ENCODE data around the gene KCTD16. TPM values are rescaled to one million over a fixed set of nuclear protein-coding genes. Genes with fewer than 3 reads are reported as not detected.

The KCTD16 gene
- total RNA-seq, 4 donors from 2014 or later = 0.03 TPM; not detected in 3

DNA sequence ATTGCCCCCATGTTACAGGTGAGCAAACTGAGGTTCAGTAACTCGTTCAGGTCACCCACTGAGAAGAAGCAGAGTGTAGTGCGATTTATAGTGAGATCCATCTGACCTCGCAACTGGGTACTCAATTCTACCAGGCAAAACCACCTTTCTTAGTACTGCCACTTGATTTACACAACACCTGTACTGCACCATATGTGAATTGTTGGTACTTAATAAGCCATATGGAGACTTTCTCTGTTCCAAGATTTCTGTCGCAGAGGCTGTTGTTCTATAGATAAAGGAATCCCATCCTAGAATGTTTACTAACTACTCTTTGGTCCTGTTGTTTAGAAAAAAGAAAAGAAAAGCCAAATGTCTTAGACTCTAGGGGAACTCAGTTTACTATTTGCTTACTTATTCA, 287.5 kb downstream of the KCTD16 start:
- TF ChIP-seq POLR2A (IDR thresholded peaks at IDR 0.05) = no peak
- TF ChIP-seq POLR2AphosphoS5 (IDR thresholded peaks at IDR 0.05) = no peak
- no peak for TF ChIP-seq EP300 (IDR thresholded peaks at IDR 0.05)
- TF ChIP-seq, protein P1, sequence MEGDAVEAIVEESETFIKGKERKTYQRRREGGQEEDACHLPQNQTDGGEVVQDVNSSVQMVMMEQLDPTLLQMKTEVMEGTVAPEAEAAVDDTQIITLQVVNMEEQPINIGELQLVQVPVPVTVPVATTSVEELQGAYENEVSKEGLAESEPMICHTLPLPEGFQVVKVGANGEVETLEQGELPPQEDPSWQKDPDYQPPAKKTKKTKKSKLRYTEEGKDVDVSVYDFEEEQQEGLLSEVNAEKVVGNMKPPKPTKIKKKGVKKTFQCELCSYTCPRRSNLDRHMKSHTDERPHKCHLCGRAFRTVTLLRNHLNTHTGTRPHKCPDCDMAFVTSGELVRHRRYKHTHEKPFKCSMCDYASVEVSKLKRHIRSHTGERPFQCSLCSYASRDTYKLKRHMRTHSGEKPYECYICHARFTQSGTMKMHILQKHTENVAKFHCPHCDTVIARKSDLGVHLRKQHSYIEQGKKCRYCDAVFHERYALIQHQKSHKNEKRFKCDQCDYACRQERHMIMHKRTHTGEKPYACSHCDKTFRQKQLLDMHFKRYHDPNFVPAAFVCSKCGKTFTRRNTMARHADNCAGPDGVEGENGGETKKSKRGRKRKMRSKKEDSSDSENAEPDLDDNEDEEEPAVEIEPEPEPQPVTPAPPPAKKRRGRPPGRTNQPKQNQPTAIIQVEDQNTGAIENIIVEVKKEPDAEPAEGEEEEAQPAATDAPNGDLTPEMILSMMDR (IDR thresholded peaks at IDR 0.05) = no peak
- H3K4me3 ChIP-seq = no peak overlapping the region

DNA sequence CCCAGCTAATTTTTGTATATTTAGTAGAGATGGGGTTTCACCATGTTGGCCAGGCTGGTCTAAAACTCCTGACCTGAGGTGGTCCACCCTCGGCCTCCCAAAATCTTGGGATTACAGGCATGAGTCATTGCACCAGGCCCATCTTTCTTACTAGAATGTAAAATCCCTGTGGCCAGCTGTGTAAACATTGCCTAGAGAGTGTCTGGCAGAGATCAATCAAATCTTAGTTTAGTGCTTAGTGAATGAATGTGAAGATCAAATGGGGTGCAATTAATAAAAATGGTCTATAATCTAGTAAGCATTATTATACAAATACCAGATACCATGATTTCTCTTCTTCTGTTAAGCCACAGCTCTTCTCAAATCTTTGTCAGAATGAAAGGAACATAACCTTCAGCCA, 289.9 kb downstream of the KCTD16 start:
- no peak overlapping the region for H3K4me3 ChIP-seq
- TF ChIP-seq EP300 (IDR thresholded peaks at IDR 0.05) (no peak), POLR2AphosphoS5 (IDR thresholded peaks at IDR 0.05) (no peak), POLR2A (IDR thresholded peaks at IDR 0.05) (no peak)
- TF ChIP-seq, protein P1 (IDR thresholded peaks at IDR 0.05) = no peak
- H3K9me3 ChIP-seq = no peaks in the 10 kb centered on the region
- H3K27ac ChIP-seq = no peak overlapping the region
- no peaks in the 10 kb centered on the region for H3K27me3 ChIP-seq
- H3K4me1 ChIP-seq = no peaks in the 10 kb centered on the region
- DNase-seq (ENCODE audit: low spot score in 2 of 2) = no peak
- no peaks in the 10 kb centered on the region for H3K36me3 ChIP-seq
- WGBS = 69% methylated on average over 1 of the region's 1 CpG

More for the DNA sequence above, 287.5 kb downstream of the KCTD16 start:
- Histone ChIP-seq H3K4me1 (no peaks in the 10 kb centered on the region), H3K9me3 (no peaks in the 10 kb centered on the region), H3K36me3 (no peaks in the 10 kb centered on the region), H3K27ac (no peak overlapping the region), H3K27me3 (no peaks in the 10 kb centered on the region)
- WGBS = 83% methylated on average over 4 of the region's 4 CpGs
- DNase-seq (ENCODE audit: low spot score in 2 of 2) = no peak

DNA sequence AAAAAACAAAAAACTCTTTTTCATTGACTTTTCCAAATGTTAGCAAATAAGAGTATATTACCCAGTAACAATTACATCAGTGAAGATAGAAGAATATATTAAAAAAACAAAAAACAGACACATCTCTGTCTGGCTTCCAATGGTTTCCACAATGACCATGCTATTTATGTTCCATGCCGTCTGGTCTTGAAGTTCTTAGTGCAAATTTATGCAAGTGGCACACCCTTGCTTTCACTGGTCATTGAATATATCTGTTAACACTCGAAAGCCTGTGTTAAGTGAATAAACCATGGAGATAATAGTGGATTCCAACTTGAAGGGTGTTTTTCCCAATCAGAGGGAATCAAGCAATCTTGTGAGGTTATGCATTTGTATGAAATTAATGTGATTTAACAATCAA, 291.9 kb downstream of the KCTD16 start:
- Histone ChIP-seq H3K9me3 (no peaks in the 10 kb centered on the region), H3K4me1 (no peaks in the 10 kb centered on the region), H3K4me3 (no peak overlapping the region), H3K27ac (no peak overlapping the region), H3K27me3 (no peaks in the 10 kb centered on the region), H3K36me3 (no peaks in the 10 kb centered on the region)
- TF ChIP-seq, protein P1 (IDR thresholded peaks at IDR 0.05) = no peak
- no peak for DNase-seq (ENCODE audit: low spot score in 2 of 2)
- WGBS = 67% methylated on average over 2 of the region's 2 CpGs

- no peaks in the 10 kb centered on the region for H3K36me3 ChIP-seq
- TF ChIP-seq EP300 (IDR thresholded peaks at IDR 0.05) (no peak), POLR2AphosphoS5 (IDR thresholded peaks at IDR 0.05) (no peak), POLR2A (IDR thresholded peaks at IDR 0.05) (no peak)
- TF ChIP-seq, protein P1 (IDR thresholded peaks at IDR 0.05) = no peak
- WGBS = 81% methylated on average over 3 of the region's 3 CpGs
Measured at GRCh38 chr5:144463481-144464223, 293.0 kb downstream of the KCTD16 start.

GRCh38 chr5:144464306-144464705, 293.6 kb downstream of the KCTD16 start:
- no peak for DNase-seq (ENCODE audit: low spot score in 2 of 2)
- 79% methylated on average over 1 of the region's 1 CpG for WGBS

More at GRCh38 chr5:144463481-144464223, 293.0 kb downstream of the KCTD16 start:
- Histone ChIP-seq H3K4me1 (no peaks in the 10 kb centered on the region), H3K27me3 (no peaks in the 10 kb centered on the region), H3K4me3 (no peak overlapping the region), H3K9me3 (no peaks in the 10 kb centered on the region), H3K27ac (no peak overlapping the region)
- DNase-seq (ENCODE audit: low spot score in 2 of 2) = no peak

More at GRCh38 chr5:144464306-144464705, 293.6 kb downstream of the KCTD16 start:
- H3K27ac ChIP-seq = no peak overlapping the region
- no peak overlapping the region for H3K4me3 ChIP-seq
- no peaks in the 10 kb centered on the region for H3K9me3 ChIP-seq
- H3K36me3 ChIP-seq = no peaks in the 10 kb centered on the region
- TF ChIP-seq EP300 (IDR thresholded peaks at IDR 0.05) = no peak
- no peak for TF ChIP-seq POLR2A (IDR thresholded peaks at IDR 0.05)
- TF ChIP-seq POLR2AphosphoS5 (IDR thresholded peaks at IDR 0.05) = no peak
- TF ChIP-seq, protein P1 (IDR thresholded peaks at IDR 0.05) = no peak
- H3K27me3 ChIP-seq = no peaks in the 10 kb centered on the region
- H3K4me1 ChIP-seq = no peaks in the 10 kb centered on the region

Measured in suprapubic skin (tissue), 4 donors.